ENCODE measurements around the gene HADHA.

Gene HADHA

GRCh38 chr2:26284132-26284531 lies 39.7 kb upstream of the HADHA start:
- Histone ChIP-seq H2BK5ac (ENCODE audit: low read length) (no peak overlapping the region), H3K23ac (ENCODE audit: low read depth, low read length, poor library complexity) (no peak overlapping the region), H3K14ac (ENCODE audit: low read length) (no peak overlapping the region), H4K8ac (ENCODE audit: low read depth, low read length) (no peak overlapping the region), H2AFZ (ENCODE audit: low read length) (no peak overlapping the region), H3K4me2 (ENCODE audit: insufficient read depth, low read length, poor library complexity, severe bottlenecking) (no peak overlapping the region), H3K4me1 (ENCODE audit: control insufficient read depth in 2 of 2, insufficient read depth in 1 of 2, low read depth in 1 of 2, low read length in 2 of 2) (no peaks in the 10 kb centered on the region), H2BK15ac (ENCODE audit: low read length) (no peak overlapping the region), H3K79me1 (ENCODE audit: low read depth, low read length) (no peaks in the 10 kb centered on the region), H3K4ac (ENCODE audit: low read length) (no peak overlapping the region), H3K18ac (ENCODE audit: low read length) (no peak overlapping the region), H4K91ac (ENCODE audit: low read depth, low read length, poor library complexity) (no peak overlapping the region), H3K4me3 (ENCODE audit: low read length in 2 of 2) (no peak overlapping the region), H3K27me3 (ENCODE audit: control insufficient read depth in 3 of 3, insufficient read depth in 3 of 3, low read depth in 1 of 3, low read length in 3 of 3) (no peaks in the 10 kb centered on the region), H2BK120ac (ENCODE audit: low read depth, low read length) (no peak overlapping the region), H3K9ac (ENCODE audit: low read depth, low read length, poor library complexity) (no peak overlapping the region), H3K36me3 (replicated peaks in 1 of 2; ENCODE audit: control insufficient read depth in 2 of 2, insufficient read depth in 2 of 2, low read length in 2 of 2) (peaks cover 5 to 88% of the 10 kb centered on the region in 2 donors), H2AK5ac (ENCODE audit: low read depth, low read length) (no peak overlapping the region), H2BK12ac (ENCODE audit: low read length) (no peak overlapping the region), H3K9me3 (replicated peaks in 1 of 2; ENCODE audit: control insufficient read depth in 2 of 2, insufficient read depth in 1 of 2, low read depth in 1 of 2, low read length in 2 of 2) (no peaks in the 10 kb centered on the region), H3K27ac (replicated peaks; ENCODE audit: low read length) (no peak overlapping the region)
- no peak for DNase-seq (ENCODE audit: low spot score)
- WGBS, 2 donors (ENCODE audit: extremely low coverage in 2 of 2, insufficient read length in 2 of 2, insufficient replicate concordance in 1 of 2): no CpG with 5 or more reads among the region's 3 CpGs

- H2BK12ac ChIP-seq (ENCODE audit: low read length): no peak overlapping the region
- H2BK120ac ChIP-seq (ENCODE audit: low read depth, low read length): no peak overlapping the region
- no peak overlapping the region for H3K23ac ChIP-seq (ENCODE audit: low read depth, low read length, poor library complexity)
- no peaks in the 10 kb centered on the region for H3K9me3 ChIP-seq (replicated peaks in 1 of 2; ENCODE audit: control insufficient read depth in 2 of 2, insufficient read depth in 1 of 2, low read depth in 1 of 2, low read length in 2 of 2)
- H2BK15ac ChIP-seq (ENCODE audit: low read length): no peak overlapping the region
- H2BK5ac ChIP-seq (ENCODE audit: low read length): no peak overlapping the region
- no peak overlapping the region for H3K4me3 ChIP-seq (ENCODE audit: low read length in 2 of 2)
- H4K91ac ChIP-seq (ENCODE audit: low read depth, low read length, poor library complexity): no peak overlapping the region
- no peaks in the 10 kb centered on the region for H3K27me3 ChIP-seq (ENCODE audit: control insufficient read depth in 3 of 3, insufficient read depth in 3 of 3, low read depth in 1 of 3, low read length in 3 of 3)
- no peak overlapping the region for H2AFZ ChIP-seq (ENCODE audit: low read length)
- no peak overlapping the region for H3K9ac ChIP-seq (ENCODE audit: low read depth, low read length, poor library complexity)
- no CpG with 5 or more reads among the region's 2 CpGs for WGBS, 2 donors (ENCODE audit: extremely low coverage in 2 of 2, insufficient read length in 2 of 2, insufficient replicate concordance in 1 of 2)
- no peak overlapping the region for H3K4ac ChIP-seq (ENCODE audit: low read length)
- H3K18ac ChIP-seq (ENCODE audit: low read length): no peak overlapping the region
- DNase-seq (ENCODE audit: low spot score): no peak
- no peak overlapping the region for H3K14ac ChIP-seq (ENCODE audit: low read length)
- no peaks in the 10 kb centered on the region for H3K79me1 ChIP-seq (ENCODE audit: low read depth, low read length)
- H3K4me2 ChIP-seq (ENCODE audit: insufficient read depth, low read length, poor library complexity, severe bottlenecking): no peak overlapping the region
- H3K4me1 ChIP-seq (ENCODE audit: control insufficient read depth in 2 of 2, insufficient read depth in 1 of 2, low read depth in 1 of 2, low read length in 2 of 2): no peaks in the 10 kb centered on the region
- no peak overlapping the region for H4K8ac ChIP-seq (ENCODE audit: low read depth, low read length)
- H2AK5ac ChIP-seq (ENCODE audit: low read depth, low read length): no peak overlapping the region
- peaks cover 7 to 93% of the 10 kb centered on the region in 2 donors for H3K36me3 ChIP-seq (replicated peaks in 1 of 2; ENCODE audit: control insufficient read depth in 2 of 2, insufficient read depth in 2 of 2, low read length in 2 of 2)
- H3K27ac ChIP-seq (replicated peaks; ENCODE audit: low read length): no peak overlapping the region
Observed at GRCh38 chr2:26283606-26284005, 39.2 kb upstream of the HADHA start.

GRCh38 chr2:26281226-26281625 lies 36.8 kb upstream of the HADHA start:
- no peaks in the 10 kb centered on the region for H3K27me3 ChIP-seq (ENCODE audit: control insufficient read depth in 3 of 3, insufficient read depth in 3 of 3, low read depth in 1 of 3, low read length in 3 of 3)
- H4K8ac ChIP-seq (ENCODE audit: low read depth, low read length): no peak overlapping the region
- no peak overlapping the region for H2AK5ac ChIP-seq (ENCODE audit: low read depth, low read length)
- H3K4ac ChIP-seq (ENCODE audit: low read length): no peak overlapping the region
- no peak overlapping the region for H2BK5ac ChIP-seq (ENCODE audit: low read length)
- H3K4me1 ChIP-seq (ENCODE audit: control insufficient read depth in 2 of 2, insufficient read depth in 1 of 2, low read depth in 1 of 2, low read length in 2 of 2): no peaks in the 10 kb centered on the region
- H3K27ac ChIP-seq (replicated peaks; ENCODE audit: low read length): no peak overlapping the region
- H2BK15ac ChIP-seq (ENCODE audit: low read length): no peak overlapping the region
- no peak overlapping the region for H3K9ac ChIP-seq (ENCODE audit: low read depth, low read length, poor library complexity)
- H4K91ac ChIP-seq (ENCODE audit: low read depth, low read length, poor library complexity): no peak overlapping the region
- H3K4me2 ChIP-seq (ENCODE audit: insufficient read depth, low read length, poor library complexity, severe bottlenecking): no peak overlapping the region
- H2BK12ac ChIP-seq (ENCODE audit: low read length): no peak overlapping the region
- H3K79me1 ChIP-seq (ENCODE audit: low read depth, low read length): no peaks in the 10 kb centered on the region
- H3K36me3 ChIP-seq (replicated peaks in 1 of 2; ENCODE audit: control insufficient read depth in 2 of 2, insufficient read depth in 2 of 2, low read length in 2 of 2): peaks cover 9 to 98% of the 10 kb centered on the region in 2 donors
- no peaks in the 10 kb centered on the region for H3K9me3 ChIP-seq (replicated peaks in 1 of 2; ENCODE audit: control insufficient read depth in 2 of 2, insufficient read depth in 1 of 2, low read depth in 1 of 2, low read length in 2 of 2)
- WGBS, 2 donors (ENCODE audit: extremely low coverage in 2 of 2, insufficient read length in 2 of 2, insufficient replicate concordance in 1 of 2): no CpG with 5 or more reads among the region's 2 CpGs
- no peak overlapping the region for H3K4me3 ChIP-seq (ENCODE audit: low read length in 2 of 2)
- H3K23ac ChIP-seq (ENCODE audit: low read depth, low read length, poor library complexity): no peak overlapping the region
- H3K14ac ChIP-seq (ENCODE audit: low read length): no peak overlapping the region
- no peak overlapping the region for H3K18ac ChIP-seq (ENCODE audit: low read length)
- no peak overlapping the region for H2AFZ ChIP-seq (ENCODE audit: low read length)
- no peak overlapping the region for H2BK120ac ChIP-seq (ENCODE audit: low read depth, low read length)
- no peak for DNase-seq (ENCODE audit: low spot score)

GRCh38 chr2:26279886-26280285 lies 35.5 kb upstream of the HADHA start:
- H3K23ac ChIP-seq (ENCODE audit: low read depth, low read length, poor library complexity): no peak overlapping the region
- DNase-seq (ENCODE audit: low spot score): no peak
- H3K79me1 ChIP-seq (ENCODE audit: low read depth, low read length): no peaks in the 10 kb centered on the region
- H4K91ac ChIP-seq (ENCODE audit: low read depth, low read length, poor library complexity): no peak overlapping the region
- no peak overlapping the region for H3K4ac ChIP-seq (ENCODE audit: low read length)
- no peak overlapping the region for H2BK12ac ChIP-seq (ENCODE audit: low read length)
- no peak overlapping the region for H3K14ac ChIP-seq (ENCODE audit: low read length)
- no peak overlapping the region for H2AFZ ChIP-seq (ENCODE audit: low read length)
- no peaks in the 10 kb centered on the region for H3K27me3 ChIP-seq (ENCODE audit: control insufficient read depth in 3 of 3, insufficient read depth in 3 of 3, low read depth in 1 of 3, low read length in 3 of 3)
- H3K9ac ChIP-seq (ENCODE audit: low read depth, low read length, poor library complexity): no peak overlapping the region
- H3K27ac ChIP-seq (replicated peaks; ENCODE audit: low read length): no peak overlapping the region
- H3K36me3 ChIP-seq (replicated peaks in 1 of 2; ENCODE audit: control insufficient read depth in 2 of 2, insufficient read depth in 2 of 2, low read length in 2 of 2): peaks cover 7 to 95% of the 10 kb centered on the region in 2 donors
- H3K18ac ChIP-seq (ENCODE audit: low read length): no peak overlapping the region
- H3K4me1 ChIP-seq (ENCODE audit: control insufficient read depth in 2 of 2, insufficient read depth in 1 of 2, low read depth in 1 of 2, low read length in 2 of 2): no peaks in the 10 kb centered on the region
- no peaks in the 10 kb centered on the region for H3K9me3 ChIP-seq (replicated peaks in 1 of 2; ENCODE audit: control insufficient read depth in 2 of 2, insufficient read depth in 1 of 2, low read depth in 1 of 2, low read length in 2 of 2)
- no peak overlapping the region for H3K4me3 ChIP-seq (ENCODE audit: low read length in 2 of 2)
- no peak overlapping the region for H4K8ac ChIP-seq (ENCODE audit: low read depth, low read length)
- H2BK5ac ChIP-seq (ENCODE audit: low read length): no peak overlapping the region
- H2BK15ac ChIP-seq (ENCODE audit: low read length): no peak overlapping the region
- no CpG with 5 or more reads among the region's 3 CpGs for WGBS, 2 donors (ENCODE audit: extremely low coverage in 2 of 2, insufficient read length in 2 of 2, insufficient replicate concordance in 1 of 2)
- H2BK120ac ChIP-seq (ENCODE audit: low read depth, low read length): no peak overlapping the region
- H3K4me2 ChIP-seq (ENCODE audit: insufficient read depth, low read length, poor library complexity, severe bottlenecking): no peak overlapping the region
- H2AK5ac ChIP-seq (ENCODE audit: low read depth, low read length): no peak overlapping the region
